Measurements from ENCODE around the gene LDB3.

LDB3 gene

DNA sequence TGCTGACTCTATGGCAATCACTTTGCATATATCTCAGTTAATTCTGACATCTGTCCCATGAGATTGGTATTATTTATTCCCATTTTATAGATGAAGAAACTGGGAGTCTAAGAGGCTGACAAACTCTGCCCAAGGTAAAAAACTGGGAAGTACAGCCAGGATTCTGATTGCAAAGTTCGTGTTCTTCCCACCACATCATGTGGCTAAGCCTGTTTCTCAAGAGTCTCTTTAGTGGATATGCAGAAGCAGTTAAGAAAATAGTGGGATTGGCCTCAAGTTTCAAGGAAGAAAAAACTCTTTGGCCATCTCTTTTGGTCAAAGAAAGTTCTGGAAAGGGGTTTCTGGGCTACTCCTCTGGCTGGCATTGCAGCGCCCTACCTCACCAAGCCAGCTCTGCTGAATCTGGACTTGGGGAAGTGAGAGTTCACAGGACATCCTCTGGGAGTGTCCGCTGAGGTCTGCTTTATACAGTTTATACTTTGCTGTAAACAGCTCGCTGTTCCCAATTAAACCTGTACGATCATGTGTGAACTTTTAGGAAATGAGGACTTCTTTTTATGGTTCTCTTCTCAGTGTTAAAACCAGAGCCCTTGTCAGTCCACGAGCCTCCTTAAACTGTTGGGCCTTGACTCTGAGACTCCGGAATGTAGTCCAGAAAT, 75.9 kb downstream of the LDB3 start:
- H3K36me3 ChIP-seq (ENCODE audit: control insufficient read depth, insufficient read depth, low read length), result no peaks in the 10 kb centered on the region
- no peak overlapping the region for H3K27ac ChIP-seq (ENCODE audit: insufficient read depth, low read length, poor library complexity, severe bottlenecking)
- DNase-seq, result no peak
- H3K4me3 ChIP-seq (ENCODE audit: insufficient read depth, low read depth, low read length, poor library complexity, severe bottlenecking), result no peak overlapping the region
- no peaks in the 10 kb centered on the region for H3K27me3 ChIP-seq (replicated peaks; ENCODE audit: control insufficient read depth, insufficient read depth, low read length, poor library complexity, severe bottlenecking)
- no peaks in the 10 kb centered on the region for H3K4me1 ChIP-seq (ENCODE audit: control insufficient read depth, insufficient read depth, low read length, poor library complexity, severe bottlenecking)
- H3K9me3 ChIP-seq (ENCODE audit: control insufficient read depth, low read length), result no peaks in the 10 kb centered on the region

GRCh38 chr10:86747796-86748581, 79.7 kb downstream of the LDB3 start:
- no peaks in the 10 kb centered on the region for H3K4me1 ChIP-seq (ENCODE audit: control insufficient read depth, insufficient read depth, low read length, poor library complexity, severe bottlenecking)
- no peak for DNase-seq
- no peak overlapping the region for H3K4me3 ChIP-seq (ENCODE audit: insufficient read depth, low read depth, low read length, poor library complexity, severe bottlenecking)
- no peak overlapping the region for H3K27ac ChIP-seq (ENCODE audit: insufficient read depth, low read length, poor library complexity, severe bottlenecking)
- H3K36me3 ChIP-seq (ENCODE audit: control insufficient read depth, insufficient read depth, low read length), result no peaks in the 10 kb centered on the region
- no peaks in the 10 kb centered on the region for H3K9me3 ChIP-seq (ENCODE audit: control insufficient read depth, low read length)
- H3K27me3 ChIP-seq (replicated peaks; ENCODE audit: control insufficient read depth, insufficient read depth, low read length, poor library complexity, severe bottlenecking), result no peaks in the 10 kb centered on the region

DNA sequence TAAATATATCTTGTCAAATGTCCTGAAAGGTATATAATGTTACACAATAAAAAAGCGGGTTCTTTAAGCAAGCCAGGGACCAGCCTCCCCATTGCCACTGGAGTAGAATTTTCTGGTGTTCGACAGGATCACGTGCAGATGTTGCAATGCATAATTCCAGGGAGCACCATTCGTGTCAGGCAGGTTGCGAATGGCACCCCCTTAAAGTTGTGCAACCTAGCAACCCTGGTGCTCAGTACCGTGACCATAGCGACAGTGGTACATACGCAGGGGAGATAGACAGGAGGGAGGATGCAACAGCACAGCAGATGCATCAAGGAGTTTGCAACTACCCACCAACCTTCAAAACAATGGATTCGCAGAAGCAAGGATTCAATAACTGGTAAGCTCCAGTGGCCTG, 81.5 kb downstream of the LDB3 start:
- no peaks in the 10 kb centered on the region for H3K27me3 ChIP-seq (replicated peaks; ENCODE audit: control insufficient read depth, insufficient read depth, low read length, poor library complexity, severe bottlenecking)
- DNase-seq, result no peak
- H3K4me3 ChIP-seq (ENCODE audit: insufficient read depth, low read depth, low read length, poor library complexity, severe bottlenecking), result no peak overlapping the region
- H3K9me3 ChIP-seq (ENCODE audit: control insufficient read depth, low read length), result no peaks in the 10 kb centered on the region
- no peaks in the 10 kb centered on the region for H3K4me1 ChIP-seq (ENCODE audit: control insufficient read depth, insufficient read depth, low read length, poor library complexity, severe bottlenecking)
- H3K27ac ChIP-seq (ENCODE audit: insufficient read depth, low read length, poor library complexity, severe bottlenecking), result no peak overlapping the region
- H3K36me3 ChIP-seq (ENCODE audit: control insufficient read depth, insufficient read depth, low read length), result no peaks in the 10 kb centered on the region

DNA sequence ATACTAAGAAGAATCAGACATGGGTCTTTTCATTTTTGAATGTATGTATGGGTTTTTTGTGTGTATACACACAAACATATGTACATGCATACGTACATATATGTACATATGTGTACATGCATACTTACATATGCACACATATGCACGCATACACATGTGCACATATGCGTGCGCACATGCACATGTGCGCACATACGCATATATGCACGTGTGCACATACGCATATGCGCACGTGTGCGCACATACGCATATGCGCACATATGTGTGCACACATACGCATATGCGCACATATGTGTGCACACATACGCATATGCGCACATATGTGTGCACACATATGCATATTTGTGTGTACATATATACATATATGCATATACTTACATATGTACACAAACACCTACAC, 83.2 kb downstream of the LDB3 start:
- H3K4me1 ChIP-seq (ENCODE audit: control insufficient read depth, insufficient read depth, low read length, poor library complexity, severe bottlenecking), result peaks cover 3% of the 10 kb centered on the region
- DNase-seq, result no peak
- no peaks in the 10 kb centered on the region for H3K36me3 ChIP-seq (ENCODE audit: control insufficient read depth, insufficient read depth, low read length)
- H3K4me3 ChIP-seq (ENCODE audit: insufficient read depth, low read depth, low read length, poor library complexity, severe bottlenecking), result no peak overlapping the region
- H3K27ac ChIP-seq (ENCODE audit: insufficient read depth, low read length, poor library complexity, severe bottlenecking), result no peak overlapping the region
- no peaks in the 10 kb centered on the region for H3K9me3 ChIP-seq (ENCODE audit: control insufficient read depth, low read length)
- no peaks in the 10 kb centered on the region for H3K27me3 ChIP-seq (replicated peaks; ENCODE audit: control insufficient read depth, insufficient read depth, low read length, poor library complexity, severe bottlenecking)

DNA sequence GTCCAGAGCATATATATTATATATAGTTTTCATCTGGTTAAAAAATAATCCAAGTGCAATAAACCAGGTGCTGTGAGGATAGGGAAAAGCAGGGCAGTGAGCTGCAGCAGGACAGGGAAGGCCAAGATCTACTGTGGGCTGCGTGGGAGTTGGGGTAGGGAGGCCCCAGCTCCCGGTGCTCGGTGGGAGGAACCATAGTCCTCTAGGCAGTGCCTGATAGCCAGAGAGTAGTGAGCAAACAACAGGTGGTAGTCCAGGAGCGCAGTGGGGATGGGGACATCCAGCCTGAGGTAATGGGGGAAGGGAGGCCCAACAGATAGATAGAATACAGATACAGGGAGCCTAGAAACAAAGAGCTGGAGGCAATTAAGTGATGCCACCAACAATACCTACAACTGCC, 84.0 kb downstream of the LDB3 start:
- Histone ChIP-seq H3K36me3 (ENCODE audit: control insufficient read depth, insufficient read depth, low read length) (no peaks in the 10 kb centered on the region), H3K27ac (ENCODE audit: insufficient read depth, low read length, poor library complexity, severe bottlenecking) (no peak overlapping the region), H3K4me1 (ENCODE audit: control insufficient read depth, insufficient read depth, low read length, poor library complexity, severe bottlenecking) (peaks cover 5% of the 10 kb centered on the region), H3K4me3 (ENCODE audit: insufficient read depth, low read depth, low read length, poor library complexity, severe bottlenecking) (no peak overlapping the region), H3K27me3 (replicated peaks; ENCODE audit: control insufficient read depth, insufficient read depth, low read length, poor library complexity, severe bottlenecking) (no peaks in the 10 kb centered on the region), H3K9me3 (ENCODE audit: control insufficient read depth, low read length) (no peaks in the 10 kb centered on the region)
- no peak for DNase-seq

DNA sequence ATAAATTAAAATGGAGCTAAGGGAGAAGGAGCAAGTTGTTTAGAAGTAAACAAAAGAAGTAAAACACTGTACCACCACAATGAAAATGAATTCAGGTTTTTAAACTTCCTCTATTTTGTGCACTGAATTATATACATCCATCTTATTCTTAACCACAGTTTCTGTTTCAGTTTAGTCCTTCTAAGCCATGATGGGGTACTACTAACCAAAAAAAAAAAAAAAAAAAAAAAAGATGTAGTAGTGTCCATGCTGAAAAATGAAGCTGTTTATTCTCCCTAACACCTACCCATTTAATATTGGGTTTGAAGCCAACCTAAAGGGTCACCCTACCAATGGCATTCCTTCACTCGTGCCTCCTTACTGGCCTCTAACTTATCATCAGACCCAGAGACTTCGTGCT, 84.7 kb downstream of the LDB3 start:
- H3K4me1 ChIP-seq (ENCODE audit: control insufficient read depth, insufficient read depth, low read length, poor library complexity, severe bottlenecking), result peaks cover 7% of the 10 kb centered on the region
- H3K4me3 ChIP-seq (ENCODE audit: insufficient read depth, low read depth, low read length, poor library complexity, severe bottlenecking), result no peak overlapping the region
- H3K36me3 ChIP-seq (ENCODE audit: control insufficient read depth, insufficient read depth, low read length), result no peaks in the 10 kb centered on the region
- no peak overlapping the region for H3K27ac ChIP-seq (ENCODE audit: insufficient read depth, low read length, poor library complexity, severe bottlenecking)
- H3K9me3 ChIP-seq (ENCODE audit: control insufficient read depth, low read length), result no peaks in the 10 kb centered on the region
- DNase-seq, result no peak
- H3K27me3 ChIP-seq (replicated peaks; ENCODE audit: control insufficient read depth, insufficient read depth, low read length, poor library complexity, severe bottlenecking), result no peaks in the 10 kb centered on the region

DNA sequence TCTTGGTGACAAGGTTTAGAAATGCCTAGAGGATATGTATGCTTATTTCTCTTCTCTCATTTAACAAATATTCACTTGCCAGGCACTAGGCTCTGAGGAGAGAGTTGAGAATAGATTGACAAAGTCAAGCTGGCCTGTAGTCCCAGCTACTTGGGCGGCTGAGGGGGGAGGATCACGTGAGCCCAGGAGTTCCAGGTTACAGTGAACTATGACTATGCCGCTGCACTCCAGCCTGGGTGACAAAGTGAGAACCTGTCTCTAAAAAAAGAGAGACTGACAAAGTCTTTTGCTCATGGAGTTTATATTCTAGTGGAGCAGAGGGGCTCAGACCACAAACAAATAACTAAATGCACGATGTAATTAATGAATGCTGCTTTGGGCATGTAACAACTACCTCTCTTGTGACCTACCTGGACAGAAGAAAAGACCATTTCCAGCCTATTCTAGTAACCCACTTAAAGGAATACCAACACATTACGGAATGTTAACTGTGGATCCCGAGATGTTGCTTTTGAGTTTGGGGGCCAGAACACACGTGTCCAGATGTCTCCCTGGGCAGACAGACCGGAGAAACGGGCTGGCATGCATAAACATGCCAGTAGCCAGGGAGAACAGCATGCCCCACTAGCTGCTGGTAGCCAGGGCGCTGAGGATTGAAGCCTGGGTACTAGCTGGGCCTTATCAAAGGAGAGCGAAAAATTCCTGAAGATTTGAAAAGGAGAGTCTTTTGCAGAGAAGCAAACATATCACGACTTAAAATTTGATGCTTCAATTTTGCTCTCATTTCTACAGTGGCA, 85.5 kb downstream of the LDB3 start:
- Histone ChIP-seq H3K27me3 (replicated peaks; ENCODE audit: control insufficient read depth, insufficient read depth, low read length, poor library complexity, severe bottlenecking) (no peaks in the 10 kb centered on the region), H3K36me3 (ENCODE audit: control insufficient read depth, insufficient read depth, low read length) (no peaks in the 10 kb centered on the region), H3K27ac (ENCODE audit: insufficient read depth, low read length, poor library complexity, severe bottlenecking) (no peak overlapping the region), H3K9me3 (ENCODE audit: control insufficient read depth, low read length) (no peaks in the 10 kb centered on the region), H3K4me3 (ENCODE audit: insufficient read depth, low read depth, low read length, poor library complexity, severe bottlenecking) (no peak overlapping the region), H3K4me1 (ENCODE audit: control insufficient read depth, insufficient read depth, low read length, poor library complexity, severe bottlenecking) (peaks cover 7% of the 10 kb centered on the region)
- DNase-seq, result no peak

GRCh38 chr10:86755454-86755739, 87.1 kb downstream of the LDB3 start:
- Histone ChIP-seq H3K36me3 (ENCODE audit: control insufficient read depth, insufficient read depth, low read length) (no peaks in the 10 kb centered on the region), H3K9me3 (ENCODE audit: control insufficient read depth, low read length) (no peaks in the 10 kb centered on the region), H3K27me3 (replicated peaks; ENCODE audit: control insufficient read depth, insufficient read depth, low read length, poor library complexity, severe bottlenecking) (no peaks in the 10 kb centered on the region), H3K4me1 (ENCODE audit: control insufficient read depth, insufficient read depth, low read length, poor library complexity, severe bottlenecking) (peaks cover 7% of the 10 kb centered on the region), H3K27ac (ENCODE audit: insufficient read depth, low read length, poor library complexity, severe bottlenecking) (no peak overlapping the region), H3K4me3 (ENCODE audit: insufficient read depth, low read depth, low read length, poor library complexity, severe bottlenecking) (peak overlapping the region; percentile 82)
- DNase-seq, result no peak

DNA sequence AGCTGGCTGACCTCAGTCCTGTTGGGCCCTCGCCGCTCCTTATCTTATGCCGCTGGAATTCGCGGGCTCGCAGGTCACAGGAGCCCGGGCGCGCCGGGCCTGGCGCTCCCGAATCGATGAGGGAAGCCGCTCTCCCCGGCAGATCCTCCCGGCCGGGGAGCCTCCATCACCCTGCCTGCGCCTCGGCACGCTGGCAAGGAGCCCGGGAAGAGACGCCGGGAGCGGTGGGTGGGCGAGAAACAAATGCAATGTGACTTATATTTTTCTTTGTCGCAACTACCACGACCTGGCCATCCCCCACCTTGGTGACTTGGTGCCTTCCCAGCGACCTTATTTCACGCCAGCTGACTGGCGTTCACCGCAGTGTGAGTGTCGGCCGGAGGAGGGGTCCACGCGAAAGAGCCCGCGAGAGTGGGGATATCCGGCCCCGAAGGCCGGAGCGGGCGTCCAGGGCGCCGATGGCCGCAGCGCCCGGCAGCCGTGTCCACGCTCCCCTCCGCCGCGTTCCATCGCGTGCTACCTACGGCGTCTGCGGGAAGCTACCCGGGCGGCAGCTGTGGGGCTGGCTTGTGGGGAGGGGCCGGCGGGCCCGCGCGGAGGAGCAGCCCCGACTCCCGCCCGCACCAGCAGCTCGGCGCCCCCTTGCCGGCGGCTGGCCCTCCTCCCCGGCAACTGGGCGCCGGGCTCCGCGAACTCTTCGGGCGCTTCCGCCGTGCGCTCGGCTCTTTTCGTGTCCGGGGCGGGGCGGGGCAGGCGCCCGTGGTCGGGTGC, 87.6 kb downstream of the LDB3 start:
- H3K4me1 ChIP-seq (ENCODE audit: control insufficient read depth, insufficient read depth, low read length, poor library complexity, severe bottlenecking), result peaks cover 7% of the 10 kb centered on the region
- peak; percentile 72 to 81 (median 79) for DNase-seq
- H3K27me3 ChIP-seq (replicated peaks; ENCODE audit: control insufficient read depth, insufficient read depth, low read length, poor library complexity, severe bottlenecking), result no peaks in the 10 kb centered on the region
- no peaks in the 10 kb centered on the region for H3K9me3 ChIP-seq (ENCODE audit: control insufficient read depth, low read length)
- H3K4me3 ChIP-seq (ENCODE audit: insufficient read depth, low read depth, low read length, poor library complexity, severe bottlenecking), result peak overlapping the region; percentile 82
- H3K36me3 ChIP-seq (ENCODE audit: control insufficient read depth, insufficient read depth, low read length), result no peaks in the 10 kb centered on the region
- no peak overlapping the region for H3K27ac ChIP-seq (ENCODE audit: insufficient read depth, low read length, poor library complexity, severe bottlenecking)
